Renal cortex interstitium (tissue), 11 donors: ENCODE data around the gene CBY2. TPM values are rescaled to one million over a fixed set of nuclear protein-coding genes. Genes with fewer than 3 reads are reported as not detected.
"Not testable (repeated sequence)": the region's sequence is repeated elsewhere in the genome, so short reads cannot be mapped to it uniquely, and the experiment has no call there.

Experiments
- DNase-seq, 11 donors: peaks; one replicate each; pipeline ENCODE4 v3.0.0-alpha.2; 2013; ENCODE audit warnings: low read depth in 9 of 11, low spot score in 4 of 11; ENCODE audit errors: extremely low read depth in 1 of 11
- polyA plus RNA-seq, 3 donors: library from polyadenylated mRNA; unstranded; fragments of 120-200 nt; gene quantifications; one replicate each; pipeline ENCODE4 v1.2.1, GENCODE V29; 2013; ENCODE audit not compliant: insufficient read length in 3 of 3

CBY2 gene
- polyA plus RNA-seq, 3 donors: 0.45 to 1.4 (median 0.82) TPM

GRCh38 chr13:45731455-45731854 lies 29.3 kb downstream of the CBY2 start:
- DNase-seq: no peak

- no peak for DNase-seq
Measured at GRCh38 chr13:45732916-45733315, 30.8 kb downstream of the CBY2 start.

GRCh38 chr13:45733361-45733760 lies 31.2 kb downstream of the CBY2 start:
- no peak for DNase-seq

GRCh38 chr13:45737571-45738017 lies 35.5 kb downstream of the CBY2 start:
- DNase-seq: no peak

GRCh38 chr13:45742985-45743384 lies 40.9 kb downstream of the CBY2 start:
- no peak for DNase-seq

GRCh38 chr13:45744979-45745378 lies 42.9 kb downstream of the CBY2 start:
- no peak for DNase-seq

- no peak for DNase-seq
Measured at GRCh38 chr13:45747071-45747470, 45.0 kb downstream of the CBY2 start.

- no peak for DNase-seq
Measured at GRCh38 chr13:45748941-45749759, 47.0 kb downstream of the CBY2 start.

GRCh38 chr13:45750566-45750965 lies 48.4 kb downstream of the CBY2 start:
- DNase-seq: no peak

GRCh38 chr13:45751885-45752284 lies 49.8 kb downstream of the CBY2 start:
- DNase-seq: no peak

GRCh38 chr13:45752510-45752909 lies 50.4 kb downstream of the CBY2 start:
- no peak for DNase-seq

GRCh38 chr13:45756498-45756897 lies 54.4 kb downstream of the CBY2 start:
- DNase-seq: not testable (repeated sequence)

GRCh38 chr13:45757589-45757988 lies 55.5 kb downstream of the CBY2 start:
- DNase-seq: not testable (repeated sequence)

GRCh38 chr13:45763419-45763818 lies 61.3 kb downstream of the CBY2 start:
- DNase-seq: no peak

Other genes with a start within 250 kb of the CBY2 start
- 10 to 100 TPM; 27.6 to 33.1 (median 33.1) TPM for gene COG3, start 237.4 kb upstream of the CBY2 start, polyA plus RNA-seq
- 1 to 10 TPM in 2 of 3 donors, under 1 TPM in 1; 0.96 to 2.4 (median 1.1) TPM for gene ERICH6B, start 86.6 kb upstream of the CBY2 start, polyA plus RNA-seq
- under 1 TPM; 0.69 to 0.92 (median 0.75) TPM for gene SIAH3, start 149.4 kb downstream of the CBY2 start, polyA plus RNA-seq